BLaER1 (cell line): ENCODE measurements around the gene GATC.

Experiments used
- H3K27ac ChIP-seq: shearing (Covaris generic); formaldehyde crosslinking; 2 replicates; pipeline ENCODE4 v1.8.1; 2022
- H3K27me3 ChIP-seq: shearing (Covaris generic); formaldehyde crosslinking; 2 replicates; pipeline ENCODE4 v1.8.1; 2022
- H3K36me3 ChIP-seq: shearing (Covaris generic); formaldehyde crosslinking; 2 replicates; pipeline ENCODE4 v1.8.1; 2022
- H3K4me1 ChIP-seq: shearing (Covaris generic); formaldehyde crosslinking; 2 replicates; pipeline ENCODE4 v1.8.1; 2022
- H3K4me2 ChIP-seq: shearing (Covaris generic); formaldehyde crosslinking; 2 replicates; pipeline ENCODE4 v1.8.1; 2022
- H3K4me3 ChIP-seq: shearing (Covaris generic); formaldehyde crosslinking; 2 replicates; pipeline ENCODE4 v1.8.1; 2022
- H3K9ac ChIP-seq: shearing (Covaris generic); formaldehyde crosslinking; 2 replicates; pipeline ENCODE4 v1.8.1; 2022
- H3K9me3 ChIP-seq: shearing (Covaris generic); formaldehyde crosslinking; 2 replicates; pipeline ENCODE4 v1.8.1; 2022
- H4K20me1 ChIP-seq: shearing (Covaris generic); formaldehyde crosslinking; 2 replicates; pipeline ENCODE4 v1.8.1; 2022
- Cebpa-rat ChIP-seq: shearing (Covaris generic); IDR thresholded peaks from 2 replicates; pipeline ENCODE4 v1.8.1; 2022

The GATC gene

DNA sequence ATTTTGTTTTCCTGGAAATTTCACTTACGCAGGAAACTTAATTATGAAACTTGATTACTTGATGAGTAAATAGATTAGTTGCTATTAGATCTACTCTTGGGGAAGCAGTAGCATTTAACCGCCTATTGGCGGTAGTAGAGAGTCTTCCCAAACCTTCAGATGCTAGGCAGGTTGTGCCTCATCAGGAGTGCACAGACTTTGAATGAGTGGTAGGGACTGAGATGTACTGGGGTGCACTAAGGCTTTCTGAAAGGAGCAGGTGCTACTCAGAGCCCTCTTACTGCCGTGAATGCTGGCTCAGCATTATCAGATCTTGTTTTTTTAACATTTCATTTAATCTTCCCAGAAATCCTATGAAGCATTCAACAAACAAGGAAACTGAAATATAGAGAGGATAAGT lies 7.7 kb downstream of the GATC start:
- Histone ChIP-seq H3K9me3 (no peaks in the 10 kb centered on the region), H3K9ac (no peak overlapping the region), H4K20me1 (peaks cover 97% of the 10 kb centered on the region), H3K27me3 (no peaks in the 10 kb centered on the region), H3K27ac (no peak overlapping the region), H3K36me3 (peaks cover 95% of the 10 kb centered on the region), H3K4me1 (peaks cover 22% of the 10 kb centered on the region), H3K4me3 (no peak overlapping the region), H3K4me2 (no peak overlapping the region)
- TF ChIP-seq Cebpa-rat, result no peak

DNA sequence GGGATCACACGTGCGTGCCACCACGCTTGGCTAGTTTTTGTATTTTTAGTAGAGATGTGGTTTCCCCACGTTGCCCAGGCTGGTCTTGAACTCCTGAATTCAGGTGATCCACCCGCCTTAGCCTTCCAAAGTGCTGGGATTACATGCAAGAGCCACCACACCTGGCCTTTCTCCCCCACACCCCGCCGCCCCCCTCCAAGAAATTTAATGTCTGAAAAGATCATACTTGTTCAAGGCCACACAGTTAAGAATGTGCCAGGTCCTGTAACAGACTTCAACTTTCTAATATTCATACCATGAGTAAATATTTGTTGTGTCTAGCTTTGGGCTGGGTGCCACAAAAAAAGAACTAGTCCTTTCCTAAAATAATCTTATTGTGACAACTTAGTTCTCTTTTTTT lies 9.1 kb downstream of the GATC start:
- Histone ChIP-seq H3K4me3 (no peak overlapping the region), H3K27me3 (no peaks in the 10 kb centered on the region), H3K9ac (no peak overlapping the region), H3K27ac (peak overlapping the region; percentile 18; the same call in 1 of the 2 replicates), H3K36me3 (peaks cover 97% of the 10 kb centered on the region), H4K20me1 (peaks cover 99% of the 10 kb centered on the region), H3K4me2 (peak overlapping the region; percentile 54), H3K4me1 (peaks cover 22% of the 10 kb centered on the region), H3K9me3 (no peaks in the 10 kb centered on the region)
- TF ChIP-seq Cebpa-rat, result no peak

DNA sequence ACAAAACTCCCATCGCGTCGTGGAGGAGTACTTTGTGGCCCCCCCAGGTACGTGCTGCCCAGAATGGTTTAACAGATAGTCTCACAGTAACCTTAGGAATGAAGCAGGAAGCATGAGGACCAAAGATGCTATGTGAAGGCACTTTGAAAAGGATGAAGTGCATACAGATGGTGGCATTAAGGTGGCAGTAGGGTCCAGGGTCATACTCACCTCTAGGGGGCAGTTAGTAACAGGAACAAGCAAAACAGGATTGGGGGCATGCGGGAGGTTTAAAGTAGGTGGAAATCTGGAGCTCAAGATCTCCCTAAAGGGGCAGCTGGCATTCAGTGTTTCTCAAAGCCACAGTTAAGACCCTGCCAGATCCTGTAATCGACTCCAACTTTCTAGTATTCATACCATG lies 10.9 kb downstream of the GATC start:
- no peak for TF ChIP-seq Cebpa-rat
- Histone ChIP-seq H3K9ac (no peak overlapping the region), H4K20me1 (peaks cover 100% of the 10 kb centered on the region), H3K4me1 (peaks cover 22% of the 10 kb centered on the region), H3K27me3 (no peaks in the 10 kb centered on the region), H3K9me3 (no peaks in the 10 kb centered on the region), H3K36me3 (peaks cover 97% of the 10 kb centered on the region), H3K4me3 (no peak overlapping the region), H3K27ac (no peak overlapping the region), H3K4me2 (no peak overlapping the region)

DNA sequence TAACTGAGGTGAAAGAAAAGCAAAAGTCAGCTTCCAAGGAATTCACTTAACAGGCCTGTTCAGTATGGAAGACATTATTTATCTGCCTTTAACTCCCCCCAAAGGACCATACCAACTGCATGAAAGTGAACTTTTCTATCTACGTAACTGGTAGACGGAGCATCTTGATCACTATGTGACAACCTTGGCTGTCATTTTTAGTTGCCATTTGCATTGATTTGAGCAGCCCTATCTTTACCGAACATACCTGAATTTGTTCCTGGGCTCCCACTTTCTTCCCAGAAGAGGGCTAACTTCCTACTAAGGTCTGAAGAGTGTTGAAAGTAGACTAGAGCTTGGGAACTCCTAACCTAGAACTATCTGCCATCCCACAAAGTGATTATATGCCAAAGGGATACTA lies 13.9 kb downstream of the GATC start:
- Histone ChIP-seq H3K4me2 (no peak overlapping the region), H3K4me1 (peaks cover 12% of the 10 kb centered on the region), H3K27me3 (no peaks in the 10 kb centered on the region), H3K27ac (no peak overlapping the region), H3K9me3 (no peaks in the 10 kb centered on the region), H3K36me3 (peaks cover 100% of the 10 kb centered on the region), H4K20me1 (peaks cover 100% of the 10 kb centered on the region), H3K9ac (no peak overlapping the region), H3K4me3 (no peak overlapping the region)
- no peak for TF ChIP-seq Cebpa-rat

DNA sequence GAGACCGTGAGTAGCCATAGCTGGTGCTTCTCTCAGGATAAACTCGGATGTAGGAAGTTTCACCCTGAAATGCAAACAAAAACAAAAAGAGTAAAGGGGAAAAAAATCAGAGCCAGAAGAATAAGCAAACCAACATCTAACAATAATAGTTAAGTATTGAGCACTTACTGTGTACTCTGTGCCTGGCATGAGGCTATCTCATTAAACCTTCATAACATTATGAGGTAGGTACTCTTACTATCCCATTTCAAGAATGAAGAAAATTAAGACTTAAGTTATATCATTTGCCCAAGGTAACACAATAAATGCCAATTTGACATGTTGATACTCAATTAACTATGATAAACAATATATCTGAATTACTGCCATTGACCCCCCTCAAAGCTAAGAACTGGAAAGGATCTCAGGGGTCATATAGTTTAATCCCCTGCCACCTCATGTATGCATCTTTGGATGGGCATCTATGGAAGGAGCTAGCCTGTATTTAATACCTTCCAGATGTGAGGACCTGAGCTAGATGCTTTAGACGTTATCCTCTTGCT lies 15.9 kb downstream of the GATC start:
- no peak overlapping the region for H3K9ac ChIP-seq
- peaks cover 100% of the 10 kb centered on the region for H3K36me3 ChIP-seq
- no peak overlapping the region for H3K27ac ChIP-seq
- H4K20me1 ChIP-seq, result peaks cover 100% of the 10 kb centered on the region
- H3K27me3 ChIP-seq, result no peaks in the 10 kb centered on the region
- no peak overlapping the region for H3K4me3 ChIP-seq
- no peak overlapping the region for H3K4me2 ChIP-seq
- H3K4me1 ChIP-seq, result peaks cover 13% of the 10 kb centered on the region
- no peaks in the 10 kb centered on the region for H3K9me3 ChIP-seq
- TF ChIP-seq Cebpa-rat, result no peak

DNA sequence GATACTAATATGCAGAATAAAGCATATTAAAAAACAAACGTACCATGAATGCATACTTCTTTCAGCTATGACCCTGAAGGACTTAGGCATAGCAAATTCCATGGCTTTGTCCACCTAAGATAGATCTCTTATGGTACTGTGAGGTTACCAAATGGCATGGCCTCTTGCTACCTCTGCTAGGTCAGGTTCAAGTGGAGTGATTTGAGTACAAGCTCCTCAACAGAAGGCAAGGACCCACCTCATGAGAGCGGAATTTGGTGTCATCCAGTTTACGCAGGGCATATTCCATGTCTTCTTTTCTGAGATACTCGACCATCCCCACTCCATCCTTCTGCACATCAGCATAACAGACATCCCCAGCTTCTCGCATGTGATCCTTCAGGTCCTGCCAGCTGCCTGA lies 17.5 kb downstream of the GATC start:
- peaks cover 24% of the 10 kb centered on the region for H3K4me1 ChIP-seq
- no peak overlapping the region for H3K9ac ChIP-seq
- H3K4me3 ChIP-seq, result no peak overlapping the region
- H3K4me2 ChIP-seq, result no peak overlapping the region
- H3K27ac ChIP-seq, result no peak overlapping the region
- peaks cover 100% of the 10 kb centered on the region for H4K20me1 ChIP-seq
- H3K27me3 ChIP-seq, result no peaks in the 10 kb centered on the region
- no peak for TF ChIP-seq Cebpa-rat
- peaks cover 91% of the 10 kb centered on the region for H3K36me3 ChIP-seq
- no peaks in the 10 kb centered on the region for H3K9me3 ChIP-seq

DNA sequence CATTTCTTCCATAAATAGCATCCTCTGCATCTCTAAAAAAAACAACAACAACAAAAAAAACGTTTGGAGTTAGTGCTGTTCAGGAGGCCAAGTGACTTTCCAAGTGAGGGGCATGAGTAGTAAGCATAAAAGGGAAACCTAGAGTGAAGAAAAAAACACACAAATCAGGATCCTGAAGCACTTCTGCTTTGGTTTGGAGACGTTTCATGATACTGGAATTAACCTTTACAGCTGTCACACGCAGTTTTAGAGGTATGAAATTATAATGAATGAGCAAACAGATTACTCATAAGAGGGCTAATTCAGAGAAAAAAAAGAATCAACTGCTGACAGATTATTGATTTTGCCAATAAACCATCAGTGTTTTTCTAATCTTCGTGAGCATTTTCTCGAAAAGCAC lies 19.5 kb downstream of the GATC start:
- H3K9ac ChIP-seq, result no peak overlapping the region
- no peak overlapping the region for H3K4me3 ChIP-seq
- peaks cover 71% of the 10 kb centered on the region for H3K36me3 ChIP-seq
- TF ChIP-seq Cebpa-rat, result no peak
- no peak overlapping the region for H3K4me2 ChIP-seq
- peaks cover 30% of the 10 kb centered on the region for H3K4me1 ChIP-seq
- no peaks in the 10 kb centered on the region for H3K27me3 ChIP-seq
- peaks cover 83% of the 10 kb centered on the region for H4K20me1 ChIP-seq
- no peaks in the 10 kb centered on the region for H3K9me3 ChIP-seq
- no peak overlapping the region for H3K27ac ChIP-seq

DNA sequence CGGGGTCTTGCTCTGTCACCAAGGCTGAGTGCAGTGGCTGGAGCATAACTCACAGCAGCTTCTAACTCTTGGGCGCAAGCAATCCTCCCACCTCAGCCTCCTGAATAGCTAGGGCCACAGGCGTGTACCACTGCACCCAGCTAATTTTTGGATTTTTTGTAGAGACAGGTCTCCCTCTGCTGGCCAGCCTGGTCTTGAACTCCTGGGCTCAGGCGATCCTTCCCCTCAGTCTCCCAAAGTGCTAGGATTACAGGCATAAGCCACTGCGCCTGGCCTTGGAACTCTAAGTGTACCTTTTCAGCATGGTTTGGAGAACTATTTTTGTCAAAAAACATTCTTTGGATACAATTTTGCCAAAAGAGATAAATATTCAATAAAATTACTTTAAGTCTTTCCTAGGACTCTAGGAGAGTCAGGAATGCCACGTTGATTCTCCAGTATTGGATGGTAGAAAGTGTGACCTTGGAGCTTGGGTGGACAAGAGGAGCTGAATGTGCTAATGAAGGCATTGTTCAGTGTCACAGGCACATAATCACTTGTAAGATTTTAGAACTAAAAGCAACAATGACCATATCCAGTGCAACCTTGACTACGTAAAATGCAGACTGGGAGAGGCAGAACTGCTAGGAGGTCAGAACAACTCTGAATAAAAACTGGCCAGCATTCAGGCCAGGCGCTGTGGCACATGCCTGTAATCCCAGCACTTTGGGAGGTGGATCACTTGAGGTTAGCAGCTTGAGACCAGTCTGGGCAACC lies 20.5 kb downstream of the GATC start:
- Histone ChIP-seq H3K27ac (no peak overlapping the region), H3K4me1 (peaks cover 40% of the 10 kb centered on the region), H3K4me3 (no peak overlapping the region), H3K27me3 (no peaks in the 10 kb centered on the region), H3K9ac (0 out of 2 replicates have a peak overlapping the region, but pooled peaks have one; percentile 26), H3K4me2 (peak overlapping the region; percentile 91), H4K20me1 (peaks cover 73% of the 10 kb centered on the region), H3K9me3 (no peaks in the 10 kb centered on the region), H3K36me3 (peaks cover 61% of the 10 kb centered on the region)
- no peak for TF ChIP-seq Cebpa-rat

DNA sequence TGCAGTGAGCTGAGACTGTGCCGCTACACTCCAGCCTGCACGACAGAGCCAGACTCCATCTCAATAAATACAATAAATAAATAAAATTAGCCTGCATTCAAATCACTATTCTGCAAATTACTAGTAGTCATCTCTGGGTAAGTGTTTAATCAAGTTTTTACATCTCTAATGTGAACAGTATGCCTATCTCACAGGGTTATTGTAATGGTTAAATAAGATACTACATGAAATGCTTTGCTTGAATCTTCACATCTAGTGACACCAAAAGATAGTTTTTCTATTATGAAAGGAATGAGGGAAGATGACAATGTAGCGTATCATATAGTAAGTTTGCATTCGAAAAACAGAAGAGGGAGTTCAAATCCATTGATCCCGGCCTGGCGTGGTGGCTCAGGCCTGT lies 21.2 kb downstream of the GATC start:
- H3K9ac ChIP-seq, result peak overlapping the region; percentile 96; the same call in 1 of the 2 replicates
- H3K4me1 ChIP-seq, result peaks cover 46% of the 10 kb centered on the region
- H3K9me3 ChIP-seq, result no peaks in the 10 kb centered on the region
- no peak for TF ChIP-seq Cebpa-rat
- no peak overlapping the region; the same call in 1 of the 2 replicates for H3K4me3 ChIP-seq
- no peaks in the 10 kb centered on the region for H3K27me3 ChIP-seq
- H4K20me1 ChIP-seq, result peaks cover 66% of the 10 kb centered on the region
- peak overlapping the region; percentile 91 for H3K4me2 ChIP-seq
- H3K27ac ChIP-seq, result no peak overlapping the region
- peaks cover 54% of the 10 kb centered on the region for H3K36me3 ChIP-seq

DNA sequence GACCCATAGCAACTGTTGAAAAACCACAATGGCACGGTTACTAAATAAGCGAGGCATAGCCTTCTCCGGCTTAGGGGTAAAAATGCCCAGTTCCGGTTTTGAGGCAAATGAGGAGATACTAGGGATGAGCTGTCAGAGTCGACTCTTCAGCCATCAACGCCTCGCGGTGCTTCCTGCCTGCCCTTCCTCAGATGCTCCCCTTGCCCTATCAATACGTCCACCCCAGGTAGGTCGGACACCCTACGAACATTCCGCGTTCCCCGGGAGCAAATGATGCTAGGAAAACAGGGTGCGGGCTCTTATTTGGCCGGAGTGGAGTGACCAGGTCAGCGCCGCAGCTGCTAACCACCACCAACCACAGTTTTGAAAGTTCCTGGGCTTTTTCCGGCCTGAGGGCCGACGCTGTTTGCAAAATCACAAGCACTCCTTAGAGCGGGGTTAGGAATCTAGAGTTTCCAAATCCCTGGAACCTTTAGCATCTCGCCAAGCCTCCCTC lies 22.1 kb downstream of the GATC start:
- H3K4me1 ChIP-seq, result peaks cover 46% of the 10 kb centered on the region
- H3K9ac ChIP-seq, result peak overlapping the region; percentile 96
- H3K27me3 ChIP-seq, result no peaks in the 10 kb centered on the region
- H3K4me3 ChIP-seq, result peak overlapping the region; percentile 96
- peak overlapping the region; percentile 91 for H3K4me2 ChIP-seq
- peak overlapping the region; percentile 97 for H3K27ac ChIP-seq
- H3K9me3 ChIP-seq, result no peaks in the 10 kb centered on the region
- no peak for TF ChIP-seq Cebpa-rat
- H4K20me1 ChIP-seq, result peaks cover 57% of the 10 kb centered on the region
- peaks cover 44% of the 10 kb centered on the region for H3K36me3 ChIP-seq
